Measurements from ENCODE around the gene CSNK1A1. TPM values are rescaled to one million over a fixed set of nuclear protein-coding genes. Genes with fewer than 3 reads are reported as not detected.

The CSNK1A1 gene
- total and polyA plus RNA-seq, 4 donors = 43.0 to 108 (median 78.2) TPM

DNA sequence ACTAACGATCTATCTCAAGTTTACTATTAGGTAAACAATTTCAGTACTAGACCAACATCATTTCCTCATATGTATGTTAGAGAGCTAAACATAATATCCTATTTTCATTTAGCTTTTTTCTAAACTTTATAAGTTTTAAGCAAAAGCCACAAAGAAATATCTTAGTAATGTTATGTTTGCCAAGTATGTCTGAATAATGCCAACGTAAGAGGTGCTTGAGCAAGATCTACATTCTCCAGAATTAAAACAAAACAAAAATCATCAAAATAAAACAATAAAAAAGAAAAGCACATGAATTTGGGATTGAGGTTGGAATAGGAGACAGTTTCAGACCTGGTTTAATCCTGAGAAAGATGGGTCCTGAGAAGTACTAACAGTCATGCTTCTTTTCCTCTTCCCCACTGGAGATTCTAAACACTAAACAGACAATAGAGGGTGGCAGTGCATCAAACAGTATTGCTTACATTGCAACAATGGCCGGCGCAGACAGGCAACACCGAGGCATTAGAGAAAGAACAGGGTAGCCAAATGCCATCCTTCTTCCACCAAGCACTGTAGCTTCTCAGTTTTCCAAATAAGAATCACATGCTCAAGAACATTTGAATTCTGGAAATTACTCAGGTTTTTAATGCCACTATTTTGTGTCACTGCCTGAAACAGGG lies 33.6 kb downstream of the CSNK1A1 start:
- Histone ChIP-seq H3K4me1 (ENCODE audit: control insufficient read depth in 4 of 4, insufficient read depth in 4 of 4, low read length in 3 of 4) (peaks cover 5 to 28% (median 14%) of the 10 kb centered on the region in 4 donors), H3K27ac (ENCODE audit: low read depth in 1 of 2, low read length in 2 of 2) (no peak overlapping the region), H3K27me3 (ENCODE audit: control insufficient read depth in 4 of 4, insufficient read depth in 4 of 4, low read length in 3 of 4) (no peaks in the 10 kb centered on the region), H3K9me3 (ENCODE audit: control insufficient read depth in 4 of 4, low read length in 3 of 4) (no peaks in the 10 kb centered on the region), H3K36me3 (ENCODE audit: control insufficient read depth in 4 of 4, insufficient read depth in 3 of 4, low read depth in 1 of 4, low read length in 3 of 4) (peaks cover 3 to 10% (median 4%) of the 10 kb centered on the region in 4 donors), H3K9ac (ENCODE audit: low read depth in 1 of 2, low read length in 2 of 2) (no peak overlapping the region), H3K4me3 (ENCODE audit: low read depth in 1 of 3, low read length in 3 of 3) (no peak overlapping the region)
- DNase-seq (ENCODE audit: low spot score) = no peak
- WGBS = 67% methylated on average over 5 of the region's 5 CpGs
- TF ChIP-seq FOXA2 (IDR thresholded peaks at IDR 0.05) (no peak), JUND (IDR thresholded peaks at IDR 0.05) (no peak), GABPA (IDR thresholded peaks at IDR 0.05 in 1 of 2, conservative IDR thresholded peaks at IDR 0.05 in 1 of 2) (no peak), ZBTB33 (IDR thresholded peaks at IDR 0.05) (no peak), HNF4A (conservative IDR thresholded peaks at IDR 0.05) (no peak), RXRA (IDR thresholded peaks at IDR 0.05) (no peak), ATF3 (IDR thresholded peaks at IDR 0.05) (no peak), EGR1 (IDR thresholded peaks at IDR 0.05; ENCODE audit: low read depth in 2 of 2) (no peak), YY1 (IDR thresholded peaks at IDR 0.05) (no peak), RAD21 (IDR thresholded peaks at IDR 0.05) (no peak), REST (IDR thresholded peaks at IDR 0.05) (no peak), NR2F2 (IDR thresholded peaks at IDR 0.05) (no peak), HNF4G (IDR thresholded peaks at IDR 0.05) (no peak), SP1 (IDR thresholded peaks at IDR 0.05) (no peak)
- TF ChIP-seq, protein P1, sequence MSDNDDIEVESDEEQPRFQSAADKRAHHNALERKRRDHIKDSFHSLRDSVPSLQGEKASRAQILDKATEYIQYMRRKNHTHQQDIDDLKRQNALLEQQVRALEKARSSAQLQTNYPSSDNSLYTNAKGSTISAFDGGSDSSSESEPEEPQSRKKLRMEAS (IDR thresholded peaks at IDR 0.05) = no peak

DNA sequence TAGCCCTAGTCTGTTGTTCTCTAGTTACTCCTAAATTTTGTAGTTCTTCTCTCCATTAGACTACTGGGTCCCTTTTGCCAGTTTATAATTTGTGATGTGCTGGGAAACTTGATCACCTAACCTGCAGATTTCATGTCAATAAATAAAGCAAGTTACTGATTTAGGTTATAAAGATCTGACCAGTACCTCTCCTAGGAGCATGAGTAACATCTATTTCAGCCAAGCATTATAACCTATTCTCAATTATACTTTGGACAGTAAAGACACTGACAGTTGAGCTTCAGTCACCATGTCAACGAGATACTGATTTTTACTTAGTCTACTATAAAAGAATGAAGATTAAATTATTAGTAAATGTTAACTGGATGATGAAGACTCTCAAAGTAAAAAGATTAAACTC lies 36.7 kb downstream of the CSNK1A1 start:
- Histone ChIP-seq H3K4me1 (ENCODE audit: control insufficient read depth in 4 of 4, insufficient read depth in 4 of 4, low read length in 3 of 4) (peaks cover 5 to 20% (median 7%) of the 10 kb centered on the region in 4 donors), H3K36me3 (ENCODE audit: control insufficient read depth in 4 of 4, insufficient read depth in 3 of 4, low read depth in 1 of 4, low read length in 3 of 4) (peaks cover 4 to 28% (median 23%) of the 10 kb centered on the region in 4 donors), H3K27me3 (ENCODE audit: control insufficient read depth in 4 of 4, insufficient read depth in 4 of 4, low read length in 3 of 4) (no peaks in the 10 kb centered on the region), H3K27ac (ENCODE audit: low read depth in 1 of 2, low read length in 2 of 2) (no peak overlapping the region), H3K9ac (ENCODE audit: low read depth in 1 of 2, low read length in 2 of 2) (no peak overlapping the region), H3K4me3 (ENCODE audit: low read depth in 1 of 3, low read length in 3 of 3) (no peak overlapping the region), H3K9me3 (ENCODE audit: control insufficient read depth in 4 of 4, low read length in 3 of 4) (no peaks in the 10 kb centered on the region)
- no peak for DNase-seq (ENCODE audit: low spot score)
- WGBS = 82% methylated on average over 1 of the region's 1 CpG
- TF ChIP-seq NR2F2 (IDR thresholded peaks at IDR 0.05) (no peak), ZBTB33 (IDR thresholded peaks at IDR 0.05) (no peak), FOXA1 (IDR thresholded peaks at IDR 0.05) (no peak), RAD21 (IDR thresholded peaks at IDR 0.05) (no peak), JUND (IDR thresholded peaks at IDR 0.05) (no peak), GABPA (IDR thresholded peaks at IDR 0.05 in 1 of 2, conservative IDR thresholded peaks at IDR 0.05 in 1 of 2) (no peak), HNF4A (conservative IDR thresholded peaks at IDR 0.05) (no peak), RXRA (IDR thresholded peaks at IDR 0.05) (no peak), EGR1 (IDR thresholded peaks at IDR 0.05; ENCODE audit: low read depth in 2 of 2) (no peak), ATF3 (IDR thresholded peaks at IDR 0.05) (no peak), HNF4G (IDR thresholded peaks at IDR 0.05) (no peak), SP1 (IDR thresholded peaks at IDR 0.05) (no peak), YY1 (IDR thresholded peaks at IDR 0.05) (no peak), REST (IDR thresholded peaks at IDR 0.05) (no peak)
- TF ChIP-seq, protein P1 (IDR thresholded peaks at IDR 0.05) = no peak

Data from liver (tissue), 9 donors.